ENCODE data around the gene AIMP1. TPM values are rescaled to one million over a fixed set of nuclear protein-coding genes. Genes with fewer than 3 reads are reported as not detected.

Gene AIMP1
- total RNA-seq, 1 experiment from 2014 or later: 52.5 TPM

DNA sequence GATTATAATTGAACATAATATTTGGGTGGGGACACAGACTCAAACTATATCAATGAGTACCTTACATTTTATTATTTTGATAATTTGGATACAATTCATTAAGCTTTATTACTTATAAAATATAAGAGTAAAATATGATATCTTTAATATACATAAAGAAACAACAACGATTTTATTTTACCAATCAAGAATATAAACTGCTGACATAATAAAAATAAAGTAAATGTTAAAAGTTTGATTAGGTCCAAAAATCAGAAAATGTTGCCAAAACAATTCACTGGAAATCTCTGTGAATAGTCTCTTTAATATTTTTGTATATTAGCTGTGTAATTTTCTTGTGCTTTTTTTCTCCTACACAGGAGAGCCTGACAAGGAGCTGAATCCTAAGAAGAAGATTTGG, 30.8 kb downstream of the AIMP1 start (continued):
- TF ChIP-seq, protein P1, sequence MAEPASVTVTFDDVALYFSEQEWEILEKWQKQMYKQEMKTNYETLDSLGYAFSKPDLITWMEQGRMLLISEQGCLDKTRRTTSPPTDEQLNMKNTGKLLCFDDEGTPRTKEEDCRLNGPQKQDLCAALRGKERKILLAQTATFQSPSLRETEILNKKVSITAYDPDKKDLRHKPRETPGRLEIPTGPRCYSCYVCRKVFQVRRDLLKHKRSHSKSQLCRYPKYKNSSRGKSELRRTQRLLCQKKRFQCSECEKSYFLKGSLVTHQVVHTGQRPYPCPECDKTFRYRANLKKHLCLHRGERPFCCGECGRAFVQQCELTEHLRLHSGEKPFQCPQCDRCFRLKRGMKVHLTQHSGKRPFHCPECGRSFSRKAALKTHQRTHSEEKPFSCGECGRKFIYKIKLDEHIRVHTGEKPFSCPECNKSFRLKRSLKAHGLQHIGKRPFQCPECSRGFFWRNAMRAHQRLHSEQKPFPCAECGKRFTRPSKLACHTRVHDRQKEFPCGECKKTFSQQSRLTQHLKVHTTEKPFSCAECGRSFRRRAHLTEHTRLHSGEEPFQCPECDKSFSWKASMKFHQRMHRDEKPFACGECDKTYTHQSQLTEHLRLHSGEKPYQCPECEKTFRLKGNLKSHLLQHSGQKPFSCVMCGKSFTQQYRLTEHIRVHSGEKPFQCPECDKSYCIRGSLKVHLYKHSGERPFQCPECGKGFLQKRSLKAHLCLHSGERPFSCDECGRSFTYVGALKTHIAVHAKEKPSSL (CRISPR knock-in tag; conservative IDR thresholded peaks at IDR 0.05): no peak

DNA sequence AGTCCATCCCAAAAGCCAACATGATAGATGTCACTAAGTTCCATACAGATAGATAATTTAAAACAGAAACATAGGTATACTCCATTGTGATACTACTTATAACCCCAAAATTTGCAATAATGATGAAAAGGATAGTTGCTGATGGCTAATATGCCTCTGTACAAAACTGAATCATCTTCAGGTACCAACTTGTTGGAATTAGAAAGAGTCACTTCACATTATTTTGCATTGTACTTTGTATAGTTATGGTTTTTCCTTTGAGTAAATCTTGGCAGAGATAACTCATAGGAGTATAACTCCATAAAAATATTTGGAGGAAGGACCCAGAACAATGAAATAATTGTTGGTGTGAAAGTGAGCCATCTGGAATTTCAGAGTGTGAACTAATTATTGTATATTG, 34.7 kb downstream of the AIMP1 start:
- Mint-ChIP-seq H3K27ac (no peak overlapping the region), H3K9me3 (no peaks in the 10 kb centered on the region), H3K27me3 (ENCODE audit: low read depth) (no peaks in the 10 kb centered on the region), H3K36me3 (peaks cover 5% of the 10 kb centered on the region; the same call in 1 of the 2 replicates), H3K4me3 (no peak overlapping the region), H3K4me1 (no peaks in the 10 kb centered on the region; the same call in 1 of the 2 replicates)
- TF ChIP-seq, protein P2, sequence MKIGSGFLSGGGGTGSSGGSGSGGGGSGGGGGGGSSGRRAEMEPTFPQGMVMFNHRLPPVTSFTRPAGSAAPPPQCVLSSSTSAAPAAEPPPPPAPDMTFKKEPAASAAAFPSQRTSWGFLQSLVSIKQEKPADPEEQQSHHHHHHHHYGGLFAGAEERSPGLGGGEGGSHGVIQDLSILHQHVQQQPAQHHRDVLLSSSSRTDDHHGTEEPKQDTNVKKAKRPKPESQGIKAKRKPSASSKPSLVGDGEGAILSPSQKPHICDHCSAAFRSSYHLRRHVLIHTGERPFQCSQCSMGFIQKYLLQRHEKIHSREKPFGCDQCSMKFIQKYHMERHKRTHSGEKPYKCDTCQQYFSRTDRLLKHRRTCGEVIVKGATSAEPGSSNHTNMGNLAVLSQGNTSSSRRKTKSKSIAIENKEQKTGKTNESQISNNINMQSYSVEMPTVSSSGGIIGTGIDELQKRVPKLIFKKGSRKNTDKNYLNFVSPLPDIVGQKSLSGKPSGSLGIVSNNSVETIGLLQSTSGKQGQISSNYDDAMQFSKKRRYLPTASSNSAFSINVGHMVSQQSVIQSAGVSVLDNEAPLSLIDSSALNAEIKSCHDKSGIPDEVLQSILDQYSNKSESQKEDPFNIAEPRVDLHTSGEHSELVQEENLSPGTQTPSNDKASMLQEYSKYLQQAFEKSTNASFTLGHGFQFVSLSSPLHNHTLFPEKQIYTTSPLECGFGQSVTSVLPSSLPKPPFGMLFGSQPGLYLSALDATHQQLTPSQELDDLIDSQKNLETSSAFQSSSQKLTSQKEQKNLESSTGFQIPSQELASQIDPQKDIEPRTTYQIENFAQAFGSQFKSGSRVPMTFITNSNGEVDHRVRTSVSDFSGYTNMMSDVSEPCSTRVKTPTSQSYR (CRISPR knock-in tag; IDR thresholded peaks at IDR 0.05): no peak
- no peak for TF ChIP-seq ZNF396 (CRISPR knock-in tag; IDR thresholded peaks at IDR 0.05; ENCODE audit: borderline replicate concordance)
- TF ChIP-seq, protein P3, sequence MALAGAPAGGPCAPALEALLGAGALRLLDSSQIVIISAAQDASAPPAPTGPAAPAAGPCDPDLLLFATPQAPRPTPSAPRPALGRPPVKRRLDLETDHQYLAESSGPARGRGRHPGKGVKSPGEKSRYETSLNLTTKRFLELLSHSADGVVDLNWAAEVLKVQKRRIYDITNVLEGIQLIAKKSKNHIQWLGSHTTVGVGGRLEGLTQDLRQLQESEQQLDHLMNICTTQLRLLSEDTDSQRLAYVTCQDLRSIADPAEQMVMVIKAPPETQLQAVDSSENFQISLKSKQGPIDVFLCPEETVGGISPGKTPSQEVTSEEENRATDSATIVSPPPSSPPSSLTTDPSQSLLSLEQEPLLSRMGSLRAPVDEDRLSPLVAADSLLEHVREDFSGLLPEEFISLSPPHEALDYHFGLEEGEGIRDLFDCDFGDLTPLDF (CRISPR knock-in tag; IDR thresholded peaks at IDR 0.05): no peak
- TF ChIP-seq EMX1 (CRISPR knock-in tag; IDR thresholded peaks at IDR 0.05): no peak
- no peak for TF ChIP-seq ELF4 (CRISPR knock-in tag; IDR thresholded peaks at IDR 0.05; ENCODE audit: low read depth)
- no peak for TF ChIP-seq CBFB (CRISPR knock-in tag; IDR thresholded peaks at IDR 0.05; ENCODE audit: low read depth)
- TF ChIP-seq, protein P4, sequence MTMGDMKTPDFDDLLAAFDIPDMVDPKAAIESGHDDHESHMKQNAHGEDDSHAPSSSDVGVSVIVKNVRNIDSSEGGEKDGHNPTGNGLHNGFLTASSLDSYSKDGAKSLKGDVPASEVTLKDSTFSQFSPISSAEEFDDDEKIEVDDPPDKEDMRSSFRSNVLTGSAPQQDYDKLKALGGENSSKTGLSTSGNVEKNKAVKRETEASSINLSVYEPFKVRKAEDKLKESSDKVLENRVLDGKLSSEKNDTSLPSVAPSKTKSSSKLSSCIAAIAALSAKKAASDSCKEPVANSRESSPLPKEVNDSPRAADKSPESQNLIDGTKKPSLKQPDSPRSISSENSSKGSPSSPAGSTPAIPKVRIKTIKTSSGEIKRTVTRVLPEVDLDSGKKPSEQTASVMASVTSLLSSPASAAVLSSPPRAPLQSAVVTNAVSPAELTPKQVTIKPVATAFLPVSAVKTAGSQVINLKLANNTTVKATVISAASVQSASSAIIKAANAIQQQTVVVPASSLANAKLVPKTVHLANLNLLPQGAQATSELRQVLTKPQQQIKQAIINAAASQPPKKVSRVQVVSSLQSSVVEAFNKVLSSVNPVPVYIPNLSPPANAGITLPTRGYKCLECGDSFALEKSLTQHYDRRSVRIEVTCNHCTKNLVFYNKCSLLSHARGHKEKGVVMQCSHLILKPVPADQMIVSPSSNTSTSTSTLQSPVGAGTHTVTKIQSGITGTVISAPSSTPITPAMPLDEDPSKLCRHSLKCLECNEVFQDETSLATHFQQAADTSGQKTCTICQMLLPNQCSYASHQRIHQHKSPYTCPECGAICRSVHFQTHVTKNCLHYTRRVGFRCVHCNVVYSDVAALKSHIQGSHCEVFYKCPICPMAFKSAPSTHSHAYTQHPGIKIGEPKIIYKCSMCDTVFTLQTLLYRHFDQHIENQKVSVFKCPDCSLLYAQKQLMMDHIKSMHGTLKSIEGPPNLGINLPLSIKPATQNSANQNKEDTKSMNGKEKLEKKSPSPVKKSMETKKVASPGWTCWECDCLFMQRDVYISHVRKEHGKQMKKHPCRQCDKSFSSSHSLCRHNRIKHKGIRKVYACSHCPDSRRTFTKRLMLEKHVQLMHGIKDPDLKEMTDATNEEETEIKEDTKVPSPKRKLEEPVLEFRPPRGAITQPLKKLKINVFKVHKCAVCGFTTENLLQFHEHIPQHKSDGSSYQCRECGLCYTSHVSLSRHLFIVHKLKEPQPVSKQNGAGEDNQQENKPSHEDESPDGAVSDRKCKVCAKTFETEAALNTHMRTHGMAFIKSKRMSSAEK (CRISPR knock-in tag; IDR thresholded peaks at IDR 0.05; ENCODE audit: borderline replicate concordance): no peak
- ChIA-PET CTCF (no interaction called here), POLR2A (no interaction called here)
- ATAC-seq (no peak), DNase-seq (ENCODE audit: low spot score) (no peak)

DNA sequence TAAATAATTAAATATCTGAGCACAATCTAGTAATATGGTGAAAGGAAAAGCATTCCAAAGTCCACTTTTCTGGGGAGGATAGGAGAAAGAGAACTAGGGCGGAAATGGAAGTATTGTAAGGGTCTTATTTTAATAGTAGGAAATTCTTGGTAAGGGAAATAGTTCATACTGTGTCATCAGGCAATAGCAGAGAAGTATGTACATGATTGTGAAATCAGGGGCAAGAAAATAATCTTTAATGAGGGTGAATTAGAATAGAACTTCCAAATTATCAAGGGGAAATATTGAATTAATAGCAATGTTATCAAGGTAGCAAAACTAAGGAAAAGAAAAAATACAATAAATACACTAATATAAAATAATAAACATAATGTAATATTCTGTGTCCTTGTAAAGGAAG, 37.4 kb downstream of the AIMP1 start:
- Mint-ChIP-seq H3K36me3 (no peaks in the 10 kb centered on the region), H3K27me3 (ENCODE audit: low read depth) (no peaks in the 10 kb centered on the region), H3K4me1 (peaks cover 2% of the 10 kb centered on the region), H3K4me3 (no peak overlapping the region), H3K27ac (no peak overlapping the region), H3K9me3 (no peaks in the 10 kb centered on the region)
- CTCF ChIA-PET: interaction anchor here (1.3 kb wide), 1 partner anchor 455 kb away, joined by 3 read pairs; no protein-coding TSS in a partner anchor
- DNase-seq (ENCODE audit: low spot score) (no peak), ATAC-seq (no peak)
- POLR2A ChIA-PET: no interaction called here
- TF ChIP-seq MYBL2 (CRISPR knock-in tag; IDR thresholded peaks at IDR 0.05): no peak
- TF ChIP-seq EMX1 (CRISPR knock-in tag; IDR thresholded peaks at IDR 0.05): no peak
- no peak for TF ChIP-seq KAT7 (CRISPR knock-in tag; IDR thresholded peaks at IDR 0.05; ENCODE audit: borderline replicate concordance)
- TF ChIP-seq, protein P5, sequence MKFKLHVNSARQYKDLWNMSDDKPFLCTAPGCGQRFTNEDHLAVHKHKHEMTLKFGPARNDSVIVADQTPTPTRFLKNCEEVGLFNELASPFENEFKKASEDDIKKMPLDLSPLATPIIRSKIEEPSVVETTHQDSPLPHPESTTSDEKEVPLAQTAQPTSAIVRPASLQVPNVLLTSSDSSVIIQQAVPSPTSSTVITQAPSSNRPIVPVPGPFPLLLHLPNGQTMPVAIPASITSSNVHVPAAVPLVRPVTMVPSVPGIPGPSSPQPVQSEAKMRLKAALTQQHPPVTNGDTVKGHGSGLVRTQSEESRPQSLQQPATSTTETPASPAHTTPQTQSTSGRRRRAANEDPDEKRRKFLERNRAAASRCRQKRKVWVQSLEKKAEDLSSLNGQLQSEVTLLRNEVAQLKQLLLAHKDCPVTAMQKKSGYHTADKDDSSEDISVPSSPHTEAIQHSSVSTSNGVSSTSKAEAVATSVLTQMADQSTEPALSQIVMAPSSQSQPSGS (CRISPR knock-in tag; IDR thresholded peaks at IDR 0.05; ENCODE audit: borderline replicate concordance, low read depth): no peak
- TF ChIP-seq, protein P6, sequence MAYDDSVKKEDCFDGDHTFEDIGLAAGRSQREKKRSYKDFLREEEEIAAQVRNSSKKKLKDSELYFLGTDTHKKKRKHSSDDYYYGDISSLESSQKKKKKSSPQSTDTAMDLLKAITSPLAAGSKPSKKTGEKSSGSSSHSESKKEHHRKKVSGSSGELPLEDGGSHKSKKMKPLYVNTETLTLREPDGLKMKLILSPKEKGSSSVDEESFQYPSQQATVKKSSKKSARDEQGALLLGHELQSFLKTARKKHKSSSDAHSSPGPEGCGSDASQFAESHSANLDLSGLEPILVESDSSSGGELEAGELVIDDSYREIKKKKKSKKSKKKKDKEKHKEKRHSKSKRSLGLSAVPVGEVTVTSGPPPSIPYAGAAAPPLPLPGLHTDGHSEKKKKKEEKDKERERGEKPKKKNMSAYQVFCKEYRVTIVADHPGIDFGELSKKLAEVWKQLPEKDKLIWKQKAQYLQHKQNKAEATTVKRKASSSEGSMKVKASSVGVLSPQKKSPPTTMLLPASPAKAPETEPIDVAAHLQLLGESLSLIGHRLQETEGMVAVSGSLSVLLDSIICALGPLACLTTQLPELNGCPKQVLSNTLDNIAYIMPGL (CRISPR knock-in tag; IDR thresholded peaks at IDR 0.05): no peak
- TF ChIP-seq, protein P7, sequence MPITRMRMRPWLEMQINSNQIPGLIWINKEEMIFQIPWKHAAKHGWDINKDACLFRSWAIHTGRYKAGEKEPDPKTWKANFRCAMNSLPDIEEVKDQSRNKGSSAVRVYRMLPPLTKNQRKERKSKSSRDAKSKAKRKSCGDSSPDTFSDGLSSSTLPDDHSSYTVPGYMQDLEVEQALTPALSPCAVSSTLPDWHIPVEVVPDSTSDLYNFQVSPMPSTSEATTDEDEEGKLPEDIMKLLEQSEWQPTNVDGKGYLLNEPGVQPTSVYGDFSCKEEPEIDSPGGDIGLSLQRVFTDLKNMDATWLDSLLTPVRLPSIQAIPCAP (CRISPR knock-in tag; IDR thresholded peaks at IDR 0.05): no peak
- TF ChIP-seq, protein P8, sequence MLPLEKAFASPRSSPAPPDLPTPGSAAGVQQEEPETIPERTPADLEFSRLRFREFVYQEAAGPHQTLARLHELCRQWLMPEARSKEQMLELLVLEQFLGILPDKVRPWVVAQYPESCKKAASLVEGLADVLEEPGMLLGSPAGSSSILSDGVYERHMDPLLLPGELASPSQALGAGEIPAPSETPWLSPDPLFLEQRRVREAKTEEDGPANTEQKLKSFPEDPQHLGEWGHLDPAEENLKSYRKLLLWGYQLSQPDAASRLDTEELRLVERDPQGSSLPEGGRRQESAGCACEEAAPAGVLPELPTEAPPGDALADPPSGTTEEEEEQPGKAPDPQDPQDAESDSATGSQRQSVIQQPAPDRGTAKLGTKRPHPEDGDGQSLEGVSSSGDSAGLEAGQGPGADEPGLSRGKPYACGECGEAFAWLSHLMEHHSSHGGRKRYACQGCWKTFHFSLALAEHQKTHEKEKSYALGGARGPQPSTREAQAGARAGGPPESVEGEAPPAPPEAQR (CRISPR knock-in tag; IDR thresholded peaks at IDR 0.05): no peak
- TF ChIP-seq NFYB (CRISPR knock-in tag; conservative IDR thresholded peaks at IDR 0.05; ENCODE audit: low read depth): no peak
